Stimulated activated CD4-positive, alpha-beta T cell treated with anti-CD3 and anti-CD28 coated beads, Interleukin-2, amount 100 ng/mL, for 48 hours (primary cell): Measurements from ENCODE around the gene TMEM161A.
"Not testable (repeated sequence)": the region's sequence is repeated elsewhere in the genome, so short reads cannot be mapped to it uniquely, and the experiment has no call there.

Experiments
- DNase-seq, 2 donors: peaks; one replicate each; pipeline ENCODE4 v3.0.0-alpha.2; 2020

Gene TMEM161A

DNA sequence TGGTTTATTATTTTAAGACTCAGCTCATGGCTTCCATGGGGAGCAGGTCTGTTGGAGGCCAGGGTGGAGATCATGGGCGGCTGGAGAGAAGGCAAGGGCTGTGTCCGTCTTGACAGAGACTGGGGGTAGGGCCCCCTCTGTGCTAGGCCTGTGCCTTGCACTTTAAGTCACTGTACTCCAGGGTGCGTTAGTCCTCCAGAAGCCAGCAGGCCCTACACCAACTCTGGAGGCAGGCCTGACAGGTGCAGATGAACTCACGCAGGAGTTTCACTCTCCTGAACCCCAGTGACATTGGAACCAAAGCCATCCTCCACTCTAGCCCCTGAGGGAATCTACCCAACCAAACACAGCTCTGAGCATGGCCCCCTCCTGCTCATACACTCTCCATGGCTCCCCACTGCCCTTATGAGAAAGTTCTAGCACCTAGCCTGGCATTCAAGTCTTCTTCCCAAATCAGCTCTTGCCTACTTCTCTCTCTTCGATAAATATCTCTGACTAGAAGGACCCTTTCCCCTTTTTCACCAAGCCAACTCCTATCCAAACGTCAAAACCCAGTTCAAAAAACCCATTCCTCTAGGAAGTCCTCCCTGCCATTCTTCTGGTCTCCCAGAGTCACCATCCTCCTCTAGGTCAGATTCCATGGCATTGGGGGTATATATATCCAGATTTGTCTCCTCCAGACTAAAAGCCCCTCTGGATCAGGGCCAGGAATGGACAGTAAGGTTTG is 16.7 kb upstream of the TMEM161A start:
- DNase-seq: no peak

DNA sequence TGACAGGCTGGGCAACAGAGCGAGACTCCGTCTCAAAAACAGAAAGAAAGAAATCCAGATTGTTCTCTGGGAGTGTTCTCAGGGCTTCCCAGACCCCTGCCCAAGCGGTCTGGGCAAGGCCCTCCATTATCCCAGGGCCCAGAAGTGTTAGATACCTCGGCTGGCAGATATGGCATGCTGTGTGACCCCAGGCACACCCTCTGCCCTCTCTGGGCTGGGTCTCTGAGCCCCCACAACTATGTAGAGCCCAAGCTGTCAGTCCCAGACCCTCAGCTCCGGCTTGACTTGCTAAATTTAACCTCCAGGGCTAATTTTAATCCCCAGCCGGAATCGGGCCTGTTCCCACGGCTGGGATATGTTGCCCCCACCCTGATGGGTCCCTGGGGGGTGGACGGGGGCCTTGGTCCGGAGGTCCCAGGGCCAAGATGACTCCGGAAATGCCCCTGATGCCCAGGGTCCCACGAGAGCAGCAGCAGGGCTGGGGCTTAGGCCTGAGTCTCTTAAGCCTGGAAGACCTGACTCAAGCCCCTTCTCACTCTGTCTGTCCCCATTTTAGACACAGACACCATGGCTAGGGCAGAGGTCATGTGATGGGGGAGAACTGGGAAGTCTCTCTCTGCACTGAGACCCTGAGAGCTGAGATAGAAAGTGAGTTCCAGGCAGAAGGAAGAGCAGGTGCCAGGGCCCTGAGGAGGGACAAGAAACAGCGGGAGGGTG is 14.5 kb upstream of the TMEM161A start:
- DNase-seq: no peak

DNA sequence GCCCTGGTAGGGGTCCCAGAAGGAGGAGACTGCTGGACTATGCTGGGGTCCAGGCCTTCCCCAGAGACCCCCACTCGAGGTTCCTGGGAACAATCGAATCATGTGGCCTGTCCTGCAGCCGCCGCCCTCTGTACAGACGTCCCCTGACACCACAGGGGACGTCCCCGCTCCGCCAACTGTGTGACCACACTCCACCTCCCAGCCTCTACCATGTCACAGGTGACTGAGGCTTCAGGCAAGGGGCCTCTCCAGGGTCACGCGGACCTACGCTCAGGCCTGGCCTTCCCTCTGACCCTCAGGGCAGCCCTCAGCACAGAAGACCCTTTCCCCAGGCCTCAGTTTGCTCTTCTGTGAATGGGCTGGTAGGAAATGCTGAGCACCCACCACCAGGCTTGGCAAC is 13.1 kb upstream of the TMEM161A start:
- DNase-seq: no peak

DNA sequence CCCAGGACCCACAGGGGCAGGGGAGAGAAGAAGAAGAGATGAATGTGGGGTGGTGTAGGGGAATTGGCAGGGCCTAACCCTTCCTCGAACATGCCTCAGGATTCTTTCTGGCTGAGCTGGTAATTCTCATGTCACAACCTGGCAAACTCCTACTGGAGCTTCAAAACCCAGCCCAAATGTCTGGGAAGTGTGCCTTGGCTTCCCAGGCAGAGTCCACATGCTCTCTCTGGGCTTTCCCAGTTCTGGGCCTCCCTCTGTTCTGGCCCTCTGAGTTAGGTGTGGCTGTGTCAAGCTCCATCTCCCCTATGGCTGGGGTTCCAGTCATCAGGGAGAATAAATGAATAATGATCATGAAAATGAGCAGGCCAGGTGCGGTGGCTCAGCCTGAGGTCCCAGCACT is 11.2 kb upstream of the TMEM161A start:
- DNase-seq: no peak

DNA sequence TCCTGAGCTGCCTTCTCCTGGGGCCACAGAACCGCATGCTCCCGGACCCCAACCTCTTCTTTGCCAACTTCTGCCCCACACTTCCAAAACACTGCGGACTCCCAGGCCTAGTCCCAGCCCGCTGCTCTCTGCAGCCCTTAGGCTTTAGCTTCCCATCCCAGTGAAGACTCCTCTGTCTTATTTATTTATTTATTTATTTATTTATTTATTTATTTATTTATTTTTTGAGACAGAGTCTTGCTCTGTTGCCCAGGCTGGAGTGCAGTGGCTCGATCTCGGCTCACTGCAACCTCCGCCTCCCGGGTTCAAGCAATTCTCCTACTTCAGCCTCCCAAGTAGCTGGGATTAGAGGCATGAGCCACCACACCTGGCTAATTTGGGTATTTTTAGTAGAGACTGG is 10.2 kb upstream of the TMEM161A start:
- not testable (repeated sequence) for DNase-seq

DNA sequence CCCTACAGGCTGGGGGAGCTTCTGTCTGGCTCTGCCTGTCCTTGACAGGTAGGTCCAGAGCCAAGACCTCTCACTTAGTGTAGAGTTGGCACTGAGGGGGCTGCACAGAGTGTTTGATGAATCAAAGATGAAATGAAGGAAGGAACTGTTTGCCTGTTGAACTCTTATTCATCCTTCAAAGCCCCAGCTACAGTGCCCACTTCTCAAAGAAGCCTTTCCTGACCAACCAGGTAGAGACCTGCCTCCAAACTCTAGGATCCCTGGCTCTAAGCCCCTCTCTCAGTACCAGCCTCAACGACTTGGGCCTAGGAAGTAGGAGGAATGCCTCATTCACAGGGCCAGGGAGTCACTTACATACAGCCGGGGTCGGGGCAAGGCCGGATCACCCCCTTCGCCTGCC is 9.1 kb upstream of the TMEM161A start:
- DNase-seq: no peak

DNA sequence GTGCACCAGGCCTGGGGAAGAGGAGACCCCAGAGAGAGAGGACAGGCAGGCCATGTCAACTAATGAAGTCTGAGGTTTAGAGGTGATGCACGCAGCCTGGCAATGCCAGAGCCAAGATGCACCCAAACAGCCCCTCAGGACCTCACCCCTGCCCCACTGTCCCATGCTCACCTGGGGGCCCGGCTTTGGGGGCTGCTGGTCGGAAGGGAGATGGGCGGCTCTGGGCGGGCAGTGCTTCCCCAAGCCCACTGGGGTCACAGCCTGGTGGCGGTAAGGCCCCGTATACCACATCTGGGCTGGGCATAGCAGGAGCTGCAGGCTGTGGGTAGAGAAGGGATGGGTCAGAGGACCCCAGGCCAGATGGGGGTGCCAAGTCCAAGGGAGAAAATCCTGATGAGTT is 8.6 kb upstream of the TMEM161A start:
- DNase-seq: no peak

DNA sequence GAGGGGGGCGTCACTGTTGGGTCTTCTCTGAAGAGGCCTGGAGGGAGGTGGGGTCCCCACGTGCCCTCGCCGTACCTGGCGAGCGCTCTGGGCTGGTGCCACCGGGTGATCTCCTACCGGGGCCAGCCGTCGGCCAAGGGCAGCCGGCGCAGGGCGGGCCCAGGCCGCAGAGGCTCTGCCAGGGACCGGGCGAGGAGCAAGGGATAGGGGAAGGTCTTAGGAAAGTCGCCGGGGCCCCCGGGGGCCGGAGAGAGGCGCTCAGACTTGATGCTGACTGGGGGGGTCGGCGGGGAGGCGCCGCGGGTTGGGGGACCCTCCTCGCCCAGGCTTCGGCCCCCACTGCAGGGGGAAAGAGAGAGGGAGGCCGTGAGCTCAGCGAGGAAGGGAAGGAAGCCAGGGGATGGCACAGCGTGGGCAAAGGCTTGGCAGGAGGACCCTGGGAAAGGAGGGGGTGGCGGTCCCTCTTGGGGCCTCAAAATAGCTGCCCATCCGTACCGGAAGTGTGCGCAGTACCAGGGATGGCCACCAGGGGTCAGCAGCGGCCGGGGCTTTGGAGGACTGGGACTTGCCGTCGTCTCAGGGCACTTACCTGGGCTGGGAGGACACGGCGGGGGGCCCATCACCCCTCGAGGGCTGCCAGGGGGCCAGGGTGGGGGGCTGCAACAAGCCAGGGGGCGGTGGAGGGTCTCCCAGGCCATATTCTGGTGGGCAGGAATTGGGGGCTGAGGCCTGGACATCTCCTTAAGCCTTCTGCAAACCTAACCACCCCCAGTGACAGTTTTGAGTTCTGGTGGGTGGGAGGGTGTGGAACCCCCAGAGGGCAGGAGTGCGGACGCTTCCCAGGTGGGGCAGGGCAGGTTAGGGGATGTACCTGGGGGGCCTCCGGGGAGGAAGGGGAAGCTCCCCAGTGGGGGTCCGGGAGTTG is 7.7 kb upstream of the TMEM161A start:
- DNase-seq: peak; percentile 94 to 96

DNA sequence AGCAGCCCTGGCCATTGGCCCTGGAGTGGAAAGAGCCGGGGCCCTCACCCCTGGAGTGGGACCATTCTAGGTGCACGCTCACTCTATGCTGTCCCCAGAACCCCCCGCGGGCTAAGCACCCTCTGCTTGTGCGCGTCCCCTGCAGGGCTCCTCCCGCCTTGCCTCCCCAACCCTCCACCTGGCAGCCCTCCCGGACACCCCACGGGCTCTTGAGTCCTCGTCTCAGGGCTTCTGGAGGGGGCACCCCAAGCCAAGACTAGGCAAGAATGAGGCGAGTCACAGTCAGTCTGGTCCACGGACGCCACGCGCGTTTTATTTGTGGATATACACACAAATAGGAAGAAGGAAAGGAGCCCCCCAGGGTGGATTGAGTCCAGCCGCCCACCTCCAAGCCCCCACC is 7.0 kb upstream of the TMEM161A start:
- DNase-seq: no peak

DNA sequence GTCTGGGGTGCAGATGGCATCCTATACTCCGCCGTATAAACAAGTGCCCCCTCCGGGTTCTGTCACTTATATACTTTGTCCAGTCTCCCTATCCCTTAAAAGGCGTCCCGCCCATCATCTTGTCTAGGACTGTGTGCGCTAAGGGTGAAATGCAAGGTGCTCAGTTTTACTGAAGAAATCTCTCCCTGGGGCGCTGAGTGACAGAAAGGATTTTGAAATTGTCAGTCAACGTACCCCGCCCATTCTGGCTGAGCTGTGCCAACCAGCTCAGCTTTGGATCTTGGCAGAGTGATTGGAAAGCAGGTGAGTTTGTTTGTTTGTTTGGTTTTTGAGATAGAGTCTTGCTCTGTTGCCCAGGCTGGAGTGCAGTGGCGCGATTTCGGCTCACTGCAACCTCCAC is 4.1 kb upstream of the TMEM161A start:
- no peak for DNase-seq

DNA sequence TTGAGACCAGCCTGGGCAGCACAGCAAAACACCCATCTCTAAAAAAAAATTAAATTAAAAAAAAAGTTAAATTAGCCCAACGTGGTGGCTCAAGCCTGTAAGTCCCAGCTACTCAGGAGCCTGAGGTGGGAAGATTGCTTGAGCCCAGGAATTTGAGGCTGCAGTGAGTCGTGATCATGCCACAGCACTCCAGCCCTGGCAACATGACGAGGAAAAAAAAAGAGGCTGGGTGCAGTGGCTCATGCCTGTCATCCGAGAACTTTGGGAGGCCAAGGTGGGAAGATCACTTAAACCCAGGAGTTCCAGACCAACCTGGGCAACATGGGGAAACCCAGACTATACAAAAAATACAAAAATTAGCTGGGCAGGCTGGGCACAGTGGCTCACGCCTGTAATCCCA is 2.2 kb upstream of the TMEM161A start:
- no peak for DNase-seq

DNA sequence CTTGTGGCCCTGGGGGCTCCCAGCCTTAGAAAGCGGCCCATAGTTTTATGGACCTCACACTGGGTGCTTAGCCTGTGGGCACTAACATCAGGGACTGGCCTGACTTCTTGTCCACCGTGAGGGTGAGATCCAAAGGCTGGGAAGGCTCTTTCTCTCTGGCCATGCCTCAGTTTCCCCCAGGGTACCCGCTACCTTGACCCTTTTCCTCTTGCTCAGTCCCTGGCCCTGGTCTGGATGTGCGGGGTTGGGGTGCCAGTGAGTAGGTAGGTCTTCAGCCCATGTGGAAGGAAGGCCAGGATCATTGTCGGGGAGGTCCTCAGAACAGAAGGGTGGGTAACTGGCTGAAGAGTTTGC is 1.6 kb upstream of the TMEM161A start:
- no peak for DNase-seq

DNA sequence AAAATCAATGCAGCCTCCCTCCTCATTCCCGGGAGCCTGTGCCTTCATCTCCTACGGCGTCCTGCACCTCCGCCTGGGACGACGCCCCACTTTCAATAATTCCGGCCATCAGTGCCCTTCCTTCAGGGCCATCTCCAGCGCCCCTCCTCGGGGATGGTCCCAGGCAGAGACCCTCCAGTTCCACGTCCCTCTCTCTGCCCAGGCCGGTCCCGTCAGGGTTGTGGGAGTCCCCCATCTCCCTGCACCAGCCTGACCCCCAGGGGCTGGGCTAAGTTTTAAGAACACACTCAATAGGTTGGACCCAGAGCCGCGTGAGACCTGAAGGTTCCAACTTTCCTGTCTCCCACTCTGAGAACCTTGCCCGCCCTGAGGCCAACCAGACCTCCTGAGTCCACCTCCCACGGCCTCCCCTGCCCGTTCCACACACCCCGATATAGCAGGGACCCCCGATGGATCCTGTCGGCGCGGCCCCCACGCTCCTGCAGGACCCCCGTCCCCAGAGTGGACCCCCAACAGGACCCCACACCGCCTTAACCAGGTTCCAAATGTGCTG is 646 bp downstream of the TMEM161A start:
- DNase-seq: no peak

DNA sequence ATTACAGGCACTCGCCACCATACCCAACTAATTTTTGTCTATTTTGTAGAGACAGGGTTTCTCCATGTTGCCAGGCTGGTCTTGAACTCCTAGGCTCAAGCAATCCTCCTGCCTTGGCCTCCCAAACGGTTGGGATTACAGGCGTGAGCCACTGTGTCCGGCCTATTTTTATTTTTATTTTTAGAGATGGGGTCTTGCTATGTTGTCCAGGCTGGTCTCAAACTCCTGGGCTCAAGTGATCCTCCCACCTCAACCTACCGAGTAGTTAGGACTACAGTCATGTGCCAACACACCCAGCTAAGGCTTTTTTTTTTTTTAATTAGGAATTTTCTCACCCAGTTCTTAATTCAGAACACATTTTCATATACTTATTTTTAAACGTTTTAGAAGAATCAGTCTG is 2.6 kb downstream of the TMEM161A start:
- not testable (repeated sequence) for DNase-seq

DNA sequence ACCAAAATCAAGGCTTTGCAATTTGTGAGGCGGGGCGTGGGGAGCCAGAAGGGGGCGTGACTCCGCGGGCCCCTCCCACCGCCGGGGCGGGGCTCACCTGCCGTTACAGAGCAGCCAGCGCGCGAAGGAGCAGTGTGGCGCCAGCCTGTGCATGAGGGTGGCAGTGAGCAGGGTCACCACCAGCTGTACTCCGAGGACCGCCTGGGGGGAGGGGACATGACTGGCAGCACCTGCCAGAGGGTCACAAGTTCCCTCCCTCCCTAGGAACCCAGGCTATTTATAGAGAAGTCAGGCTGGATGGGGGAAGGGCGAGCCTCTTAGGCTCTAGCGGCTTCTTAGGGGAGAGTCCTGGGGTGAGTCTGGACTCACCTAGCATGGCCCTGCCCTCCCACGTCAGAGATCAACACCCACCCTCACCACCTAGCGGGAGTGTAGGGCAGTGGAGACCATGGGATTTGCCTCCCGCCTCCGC is 3.6 kb downstream of the TMEM161A start:
- peak in 1 of 2 donors; percentile 52 for DNase-seq

DNA sequence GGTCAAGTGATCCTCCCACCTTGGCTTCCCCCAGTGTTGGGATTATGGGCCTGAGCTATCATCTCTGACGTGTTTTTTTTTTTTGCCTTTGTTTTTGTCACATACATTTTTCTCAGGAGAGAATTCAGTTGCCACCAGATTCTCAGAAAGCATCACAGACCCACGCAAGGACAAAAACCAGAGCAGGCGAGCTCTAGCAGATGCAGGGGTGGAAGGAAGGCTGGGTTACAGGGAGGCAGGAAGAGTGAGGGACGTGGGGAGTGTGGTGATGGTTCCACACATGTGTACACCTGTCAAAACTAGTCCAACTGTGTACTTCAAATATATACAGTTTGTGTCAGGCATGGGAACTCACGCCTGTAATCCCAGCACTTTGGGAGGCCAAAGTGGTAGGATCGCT is 4.3 kb downstream of the TMEM161A start:
- no peak for DNase-seq

DNA sequence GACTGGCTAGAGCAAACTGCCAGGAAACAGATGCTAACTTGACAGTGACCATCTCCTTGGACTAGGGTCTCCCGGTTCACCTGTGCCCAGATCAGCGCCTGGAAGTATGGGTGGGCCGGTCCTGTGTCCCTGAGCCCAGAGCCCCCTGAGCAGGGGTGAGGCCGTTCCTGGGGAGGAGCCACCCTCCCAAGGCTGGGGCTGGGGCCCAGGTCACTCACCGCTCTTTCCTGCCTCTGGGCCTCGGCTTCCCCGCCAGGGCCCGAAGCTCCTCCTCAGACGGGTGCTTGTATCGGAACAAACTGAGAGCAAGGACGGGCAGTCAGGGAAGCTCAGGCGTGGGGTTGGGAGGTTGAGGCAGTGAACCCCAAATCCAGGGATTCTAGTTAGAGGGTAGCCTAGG is 5.4 kb downstream of the TMEM161A start:
- no peak for DNase-seq

DNA sequence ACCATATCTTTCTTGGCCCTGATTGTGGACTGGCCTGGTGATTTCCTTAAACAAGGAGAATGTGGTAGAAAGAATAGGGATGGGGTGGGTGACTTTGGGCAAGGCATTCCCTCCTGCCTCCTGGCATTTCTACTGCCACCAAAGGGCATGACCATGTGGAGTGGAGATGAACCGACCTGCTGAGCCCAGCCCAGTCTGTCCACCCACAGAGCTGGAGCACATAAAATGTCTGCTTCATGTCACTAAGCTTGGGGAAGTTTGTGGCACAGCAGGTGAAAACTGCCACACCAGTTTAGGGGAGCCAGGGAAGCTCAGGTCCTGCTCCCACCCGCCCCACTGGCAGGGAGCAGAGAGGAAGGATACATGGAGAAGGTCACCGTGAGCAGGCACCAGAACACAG is 6.3 kb downstream of the TMEM161A start:
- DNase-seq: no peak

DNA sequence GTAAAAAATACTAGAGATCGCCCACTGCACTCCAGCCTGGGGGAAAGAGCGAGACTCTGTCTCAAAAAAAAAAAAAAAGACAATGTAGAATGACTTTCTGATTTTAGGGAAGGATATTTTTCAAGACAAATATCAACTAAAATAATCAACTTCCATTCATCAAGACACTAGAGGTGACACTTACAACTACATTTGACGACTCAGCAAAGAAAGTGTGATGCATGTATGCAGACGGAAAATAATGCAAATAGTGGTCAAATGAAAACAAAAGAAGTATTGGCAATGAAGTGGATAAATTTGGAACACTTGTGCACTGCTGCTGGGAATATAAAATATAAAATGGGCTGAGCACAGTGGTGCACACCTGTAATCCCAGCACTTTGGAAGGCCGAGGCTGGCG is 12.2 kb downstream of the TMEM161A start:
- DNase-seq: no peak

DNA sequence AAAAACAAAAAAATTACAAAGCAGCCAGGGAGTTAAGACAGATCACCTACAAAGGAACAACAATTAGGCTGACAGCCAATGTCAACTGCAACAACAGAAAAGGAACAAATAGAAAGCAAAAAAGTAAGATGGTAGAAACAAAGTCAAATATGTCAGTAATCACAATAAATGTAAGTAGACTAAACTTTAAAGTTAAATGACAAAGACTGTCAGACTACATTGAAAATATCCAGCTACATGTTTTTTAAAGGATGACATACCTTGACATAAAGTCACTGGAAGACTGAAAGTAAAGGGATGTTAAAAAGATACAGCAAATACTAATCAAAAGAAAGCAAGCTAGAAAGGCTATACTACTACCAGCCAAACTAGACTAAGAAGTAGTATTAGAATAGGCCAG is 14.9 kb downstream of the TMEM161A start:
- DNase-seq: no peak

DNA sequence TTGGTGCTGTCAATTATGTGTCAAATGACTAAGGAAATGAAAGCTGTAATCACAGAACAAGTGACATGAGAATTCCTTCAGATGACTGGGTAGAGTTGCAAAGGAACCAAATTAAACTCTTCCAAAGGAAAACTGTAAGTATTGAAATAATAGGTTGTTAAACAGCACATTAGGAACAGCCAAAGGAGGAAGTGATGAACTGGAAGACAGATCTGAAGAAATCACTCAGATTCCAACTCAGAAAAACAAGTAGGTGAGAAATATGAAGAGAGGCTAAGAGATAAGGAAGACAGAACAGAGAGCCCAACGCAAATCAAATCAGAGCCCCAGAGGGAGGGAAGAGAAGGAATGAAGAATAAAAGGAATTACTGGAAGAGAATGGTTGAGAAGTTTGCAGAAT is 15.4 kb downstream of the TMEM161A start:
- no peak for DNase-seq

DNA sequence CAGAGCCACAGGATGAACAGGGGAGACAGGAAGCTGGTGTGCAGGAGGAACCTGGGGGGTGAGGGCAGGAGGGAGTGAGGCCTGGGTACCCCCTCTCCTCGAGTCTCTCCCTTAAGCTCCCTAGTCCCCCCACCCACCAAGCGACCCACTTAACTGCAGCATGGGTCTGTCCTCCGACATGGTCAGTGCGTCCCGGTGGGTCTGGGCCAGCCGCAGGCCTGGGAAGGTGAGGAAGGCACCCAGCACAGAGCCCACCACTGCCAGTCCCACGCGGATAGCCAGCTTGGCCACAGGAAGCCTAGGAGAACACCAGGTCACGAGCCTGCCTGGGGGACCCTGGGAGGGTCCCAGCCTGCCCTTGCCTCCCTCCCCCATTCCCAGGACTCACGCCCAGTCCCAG is 16.9 kb downstream of the TMEM161A start:
- no peak for DNase-seq
